Activated naive CD4-positive, alpha-beta T cell (primary cell): ENCODE data around the gene PIK3C2G.

Experiments used
- DNase-seq, 4 experiments: peaks; one replicate each; lab custom pipeline; 2025; lab: John Stamatoyannopoulos, UW

PIK3C2G gene

GRCh38 chr12:18416412-18416811 lies 155.1 kb downstream of the PIK3C2G start:
- DNase-seq, result no peak

GRCh38 chr12:18419311-18419710 lies 158.0 kb downstream of the PIK3C2G start:
- no peak for DNase-seq

GRCh38 chr12:18421867-18422266 lies 160.5 kb downstream of the PIK3C2G start:
- DNase-seq, result no peak

- no peak for DNase-seq
These were observed 161.6 kb downstream of the PIK3C2G start for GRCh38 chr12:18422871-18423270.

- no peak for DNase-seq
These were observed 163.5 kb downstream of the PIK3C2G start for GRCh38 chr12:18424857-18425256.

- DNase-seq, result no peak
These were observed 166.2 kb downstream of the PIK3C2G start for GRCh38 chr12:18427520-18427919.

- DNase-seq, result no peak
These were observed 167.1 kb downstream of the PIK3C2G start for GRCh38 chr12:18428416-18428815.

GRCh38 chr12:18429366-18429765 lies 168.0 kb downstream of the PIK3C2G start:
- DNase-seq, result no peak

- no peak for DNase-seq
These were observed 169.2 kb downstream of the PIK3C2G start for GRCh38 chr12:18430425-18431048.

- no peak for DNase-seq
These were observed 170.5 kb downstream of the PIK3C2G start for GRCh38 chr12:18431771-18432170.

- DNase-seq, result no peak
These were observed 170.9 kb downstream of the PIK3C2G start for GRCh38 chr12:18432206-18432605.

GRCh38 chr12:18436170-18436569 lies 174.9 kb downstream of the PIK3C2G start:
- no peak for DNase-seq

GRCh38 chr12:18439541-18439940 lies 178.2 kb downstream of the PIK3C2G start:
- DNase-seq, result no peak

GRCh38 chr12:18443768-18444437 lies 182.6 kb downstream of the PIK3C2G start:
- DNase-seq, result no peak

GRCh38 chr12:18446061-18446644 lies 184.8 kb downstream of the PIK3C2G start:
- no peak for DNase-seq

- no peak for DNase-seq
These were observed 193.0 kb downstream of the PIK3C2G start for GRCh38 chr12:18454330-18454729.

GRCh38 chr12:18456344-18456743 lies 195.0 kb downstream of the PIK3C2G start:
- DNase-seq, result no peak

GRCh38 chr12:18457362-18457761 lies 196.0 kb downstream of the PIK3C2G start:
- no peak for DNase-seq

- DNase-seq, result no peak
These were observed 200.4 kb downstream of the PIK3C2G start for GRCh38 chr12:18461758-18462157.

GRCh38 chr12:18462442-18462841 lies 201.1 kb downstream of the PIK3C2G start:
- DNase-seq, result no peak

- DNase-seq, result no peak
These were observed 206.4 kb downstream of the PIK3C2G start for GRCh38 chr12:18467620-18468245.

GRCh38 chr12:18468246-18469075 lies 207.1 kb downstream of the PIK3C2G start:
- DNase-seq, result no peak
